Neural cell (in vitro differentiated cells): ENCODE measurements around the gene AFDN. TPM values are rescaled to one million over a fixed set of nuclear protein-coding genes. Genes with fewer than 3 reads are reported as not detected.

Experiments
- H2AFZ ChIP-seq: fragments of 200-600, 300-800 bp; sonication (generic), shearing (Covaris generic); 2 replicates; pipeline ENCODE4 v1.6.0; 2014; ENCODE audit warnings: low read depth, mild to moderate bottlenecking, antibody characterized with exemption, low read length, moderate library complexity
- H3F3A ChIP-seq: fragments of 200-600 bp; shearing (Covaris generic); 2 replicates; pipeline ENCODE4 v1.6.1; 2016; ENCODE audit warnings: mild to moderate bottlenecking, moderate library complexity, mixed read lengths, antibody characterized with exemption, low read length; ENCODE audit not compliant: insufficient read depth, poor library complexity, severe bottlenecking
- H3K27ac ChIP-seq: fragments of 200-600, 300-800 bp; sonication (generic), shearing (Covaris generic); 2 replicates; pipeline ENCODE4 v1.5.1; 2014; ENCODE audit warnings: mild to moderate bottlenecking, low read length, moderate library complexity
- H3K27me3 ChIP-seq: fragments of 300-800, 200-600 bp; sonication (generic), shearing (Covaris generic); 2 replicates; pipeline ENCODE4 v1.6.0; 2014; ENCODE audit warnings: mild to moderate bottlenecking, low read depth, low read length, moderate library complexity; ENCODE audit not compliant: insufficient read depth
- H3K36me3 ChIP-seq: fragments of 300-800, 200-600 bp; sonication (generic), shearing (Covaris generic); 2 replicates; pipeline ENCODE4 v1.5.1; 2014; ENCODE audit warnings: mild to moderate bottlenecking, antibody characterized with exemption, low read length, moderate library complexity; ENCODE audit not compliant: insufficient read depth
- H3K4me2 ChIP-seq: fragments of 300-800, 200-600 bp; sonication (generic), shearing (Covaris generic); 2 replicates; pipeline ENCODE4 v1.6.0; 2014; ENCODE audit warnings: mild to moderate bottlenecking, low read length
- H3K4me3 ChIP-seq: fragments of 300-800, 200-600 bp; sonication (generic), shearing (Covaris generic); 2 replicates; pipeline ENCODE4 v1.5.1; 2014; ENCODE audit warnings: mild to moderate bottlenecking, low read length, moderate library complexity
- H3K79me2 ChIP-seq: fragments of 200-600 bp; shearing (Covaris generic); replicated peaks from 2 replicates; pipeline ENCODE4 v1.6.0; 2014; ENCODE audit warnings: mild to moderate bottlenecking, low read length, moderate library complexity; ENCODE audit not compliant: insufficient read depth
- H3K9ac ChIP-seq: fragments of 300-800, 200-600 bp; sonication (generic), shearing (Covaris generic); 2 replicates; pipeline ENCODE4 v1.6.1; 2016; ENCODE audit warnings: mild to moderate bottlenecking, low read length, mixed read lengths
- H3K9me2 ChIP-seq: fragments of 200-600 bp; shearing (Covaris generic); 2 replicates; pipeline ENCODE4 v1.6.1; 2016; ENCODE audit warnings: mild to moderate bottlenecking, low read length, mixed read lengths; ENCODE audit not compliant: insufficient read depth
- H3K9me3 ChIP-seq: fragments of 200-600, 300-800 bp; sonication (generic), shearing (Covaris generic); 2 replicates; pipeline ENCODE4 v1.6.1; 2016; ENCODE audit warnings: mild to moderate bottlenecking, mixed run types, low read length, moderate library complexity, mixed read lengths
- H4K20me1 ChIP-seq: fragments of 200-600 bp; shearing (Covaris generic); 2 replicates; pipeline ENCODE4 v1.6.1; 2016; ENCODE audit warnings: mild to moderate bottlenecking, mixed run types; ENCODE audit not compliant: insufficient read depth
- CTCF ChIP-seq: fragments of 450-650 bp; IDR thresholded peaks from 2 replicates; pipeline ENCODE4 v1.5.1; 2014; ENCODE audit warnings: antibody characterized with exemption, mild to moderate bottlenecking, moderate library complexity; ENCODE audit not compliant: poor library complexity, severe bottlenecking
- EP300 ChIP-seq: fragments of 450-650 bp; conservative IDR thresholded peaks from 2 replicates; pipeline ENCODE4 v1.6.1; 2014; ENCODE audit warnings: antibody characterized with exemption, mild to moderate bottlenecking, moderate library complexity; ENCODE audit not compliant: poor library complexity, severe bottlenecking
- EZH2 ChIP-seq: fragments of 200-600, 300-800 bp; shearing (Covaris generic), sonication (generic); IDR thresholded peaks from 2 replicates; pipeline ENCODE4 v1.6.1; 2014; ENCODE audit warnings: antibody characterized with exemption, low read length, borderline replicate concordance, mild to moderate bottlenecking; ENCODE audit not compliant: insufficient read depth, poor library complexity, severe bottlenecking
- MXI1 ChIP-seq: fragments of 450-650 bp; conservative IDR thresholded peaks from 2 replicates; pipeline ENCODE4 v1.6.1; 2014; ENCODE audit warnings: antibody characterized with exemption, mild to moderate bottlenecking; ENCODE audit not compliant: poor library complexity, severe bottlenecking
- POLR2AphosphoS5 ChIP-seq: IDR thresholded peaks from 2 replicates; pipeline ENCODE4 v1.6.1; 2012
- RAD21 ChIP-seq: fragments of 450-650 bp; conservative IDR thresholded peaks from 2 replicates; pipeline ENCODE4 v1.6.1; 2014; ENCODE audit warnings: antibody characterized with exemption, mild to moderate bottlenecking, moderate library complexity
- REST ChIP-seq: IDR thresholded peaks from 2 replicates; pipeline ENCODE4 v1.6.1; 2012; ENCODE audit warnings: borderline replicate concordance
- SMC3 ChIP-seq: fragments of 450-650 bp; conservative IDR thresholded peaks from 2 replicates; pipeline ENCODE4 v1.6.1; 2014; ENCODE audit warnings: antibody characterized with exemption, mild to moderate bottlenecking, moderate library complexity; ENCODE audit not compliant: poor library complexity
- TAF1 ChIP-seq: IDR thresholded peaks from 2 replicates; pipeline ENCODE4 v1.6.1; 2012; ENCODE audit warnings: low read depth
- polyA plus RNA-seq: library from polyadenylated mRNA; depleted of rRNA; stranded (reverse); fragments of >200 nt; gene quantifications from 2 replicates; pipeline ENCODE4 v1.2.3, GENCODE V29; 2014

AFDN gene
- polyA plus RNA-seq, 1 donor from 2014 or later, result 193 TPM

GRCh38 chr6:167826230-167826895, 348 bp upstream of the AFDN start:
- Histone ChIP-seq H3K27ac (peak overlapping the region; percentile 97), H3K9me2 (no peaks in the 10 kb centered on the region), H2AFZ (peak overlapping the region; percentile 91), H3K9ac (peak overlapping the region; percentile 100), H3K9me3 (no peaks in the 10 kb centered on the region), H3K4me3 (peak overlapping the region; percentile 99), H4K20me1 (peaks cover 7% of the 10 kb centered on the region), H3K79me2 (peaks cover 49% of the 10 kb centered on the region), H3K36me3 (no peaks in the 10 kb centered on the region), H3K27me3 (no peaks in the 10 kb centered on the region), H3F3A (no peaks in the 10 kb centered on the region), H3K4me2 (peak overlapping the region; percentile 54)
- TF ChIP-seq REST (peak; percentile 66), SMC3 (peak; percentile 68), POLR2AphosphoS5 (peak; percentile 90), MXI1 (no peak), RAD21 (peak; percentile 59), CTCF (peak; percentile 70)

GRCh38 chr6:167827583-167828324, 1.0 kb downstream of the AFDN start:
- no peaks in the 10 kb centered on the region for H3F3A ChIP-seq
- H2AFZ ChIP-seq, result no peak overlapping the region
- H3K9me3 ChIP-seq, result no peaks in the 10 kb centered on the region
- no peaks in the 10 kb centered on the region for H3K36me3 ChIP-seq
- H4K20me1 ChIP-seq, result peaks cover 16% of the 10 kb centered on the region
- TF ChIP-seq MXI1, result peak; percentile 31
- TF ChIP-seq POLR2AphosphoS5, result no peak
- TF ChIP-seq REST, result no peak
- no peak for TF ChIP-seq RAD21
- no peak for TF ChIP-seq EZH2
- peak; percentile 10 for TF ChIP-seq TAF1
- no peak for TF ChIP-seq EP300
- TF ChIP-seq CTCF, result peak; percentile 13
- peak; percentile 34 for TF ChIP-seq SMC3
- peak overlapping the region; percentile 89 for H3K9ac ChIP-seq
- peak overlapping the region; percentile 89 for H3K27ac ChIP-seq
- no peaks in the 10 kb centered on the region for H3K9me2 ChIP-seq
- H3K79me2 ChIP-seq, result peaks cover 63% of the 10 kb centered on the region
- no peaks in the 10 kb centered on the region for H3K27me3 ChIP-seq
- H3K4me2 ChIP-seq, result peak overlapping the region; percentile 86
- H3K4me3 ChIP-seq, result peak overlapping the region; percentile 91
